Activated CD8-positive, alpha-beta T cell treated with anti-CD3 and anti-CD28 coated beads for 36 hours (primary cell): ENCODE measurements around the gene DUOX2. TPM values are rescaled to one million over a fixed set of nuclear protein-coding genes. Genes with fewer than 3 reads are reported as not detected.
"Not testable (repeated sequence)": the region's sequence is repeated elsewhere in the genome, so short reads cannot be mapped to it uniquely, and the experiment has no call there.

Experiments used
- ATAC-seq: fragments of 200-7000 bp; cut with Tn5 transposase; one replicate; pipeline ENCODE4 v1.10.0; 2021; ENCODE audit warnings: mild to moderate bottlenecking, moderate library complexity
- CTCF ChIA-PET: fragments of 350-600 bp; sonication (Branson Sonifier 250); formaldehyde crosslinking; loops from one replicate; lab custom pipeline; 2021; ENCODE audit warnings: antibody characterized with exemption; lab: Charles Lee
- POLR2A ChIA-PET: fragments of 350-600 bp; sonication (Branson Sonifier 250); formaldehyde crosslinking; loops from one replicate; lab custom pipeline; 2021; ENCODE audit warnings: antibody characterized with exemption; lab: Charles Lee
- DNase-seq: peaks from one replicate; pipeline ENCODE4 v3.0.0-alpha.2; 2020
- H3K27ac Mint-ChIP-seq: one replicate; pipeline ENCODE4 v1.8.0; 2021; ENCODE audit warnings: mild to moderate bottlenecking, mixed read lengths
- H3K27me3 Mint-ChIP-seq: one replicate; pipeline ENCODE4 v1.8.0; 2021; ENCODE audit warnings: mixed read lengths
- H3K36me3 Mint-ChIP-seq: one replicate; pipeline ENCODE4 v1.8.0; 2021; ENCODE audit warnings: low read depth, mixed read lengths
- H3K4me1 Mint-ChIP-seq: one replicate; pipeline ENCODE4 v1.8.0; 2021; ENCODE audit warnings: low read depth, mixed read lengths
- H3K4me3 Mint-ChIP-seq: one replicate; pipeline ENCODE4 v1.8.0; 2021; ENCODE audit warnings: mild to moderate bottlenecking, moderate library complexity, mixed read lengths
- H3K9me3 Mint-ChIP-seq: one replicate; pipeline ENCODE4 v1.8.0; 2021; ENCODE audit warnings: mixed read lengths
- CTCF ChIP-seq: fragments of 200-600 bp; IDR thresholded peaks from one replicate; pipeline ENCODE4 v1.8.0; 2022; ENCODE audit warnings: antibody characterized with exemption, mild to moderate bottlenecking
- intact Hi-C: fragments of 100-400 bp; cut with micrococcal nuclease; formaldehyde crosslinking; loops from one replicate; pipeline ENCODE4 v1.10.0; 2022
- total RNA-seq, 2 experiments: library from RNA; stranded (reverse); gene quantifications; one replicate each; pipeline ENCODE4 v1.2.3, GENCODE V29; 2021

DUOX2 gene
- total RNA-seq, 2 experiments from 2014 or later: 0.05 to 0.18 TPM

DNA sequence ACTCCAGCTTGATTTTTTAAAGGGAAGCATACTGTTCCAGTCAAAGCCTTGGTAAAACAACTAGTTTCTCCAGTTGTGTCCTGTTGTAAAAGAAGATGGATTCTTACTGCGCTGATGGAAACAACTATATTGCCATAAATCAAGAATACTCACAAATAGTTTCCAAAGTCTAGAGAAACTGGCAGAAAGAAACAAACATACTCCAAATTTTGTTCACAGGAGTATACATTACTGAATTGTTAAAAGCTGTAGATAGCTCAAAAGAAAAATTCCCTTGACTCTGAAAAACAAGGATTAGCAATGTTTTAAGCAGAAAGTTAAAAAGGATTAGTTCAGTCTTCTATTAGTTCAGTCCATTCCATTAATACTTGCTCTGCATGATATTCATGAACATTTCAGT is 63.4 kb downstream of the DUOX2 start:
- H3K27ac Mint-ChIP-seq: no peak overlapping the region
- ChIA-PET CTCF (no interaction called here), POLR2A (no interaction called here)
- peaks cover 8% of the 10 kb centered on the region for H3K9me3 Mint-ChIP-seq
- H3K4me3 Mint-ChIP-seq: no peak overlapping the region
- DNase-seq (no peak), ATAC-seq (no peak)
- peaks cover 58% of the 10 kb centered on the region for H3K36me3 Mint-ChIP-seq
- H3K27me3 Mint-ChIP-seq: no peaks in the 10 kb centered on the region
- no peaks in the 10 kb centered on the region for H3K4me1 Mint-ChIP-seq
- no peak for TF ChIP-seq CTCF
- intact Hi-C loops: no loop called here

- ATAC-seq (no peak), DNase-seq (no peak)
- intact Hi-C loops: no loop called here
- Mint-ChIP-seq H3K27ac (no peak overlapping the region), H3K9me3 (peaks cover 8% of the 10 kb centered on the region), H3K4me1 (no peaks in the 10 kb centered on the region), H3K36me3 (peaks cover 60% of the 10 kb centered on the region), H3K4me3 (no peak overlapping the region), H3K27me3 (no peaks in the 10 kb centered on the region)
- TF ChIP-seq CTCF: no peak
- POLR2A ChIA-PET: interaction anchor here (0.6 to 0.7 kb wide), 2 partner anchors 25 to 624 kb away, joined by 3 read pairs; no protein-coding TSS in a partner anchor
- CTCF ChIA-PET: interaction anchor here (0.9 to 1.1 kb wide), 3 partner anchors 10 to 69 kb away, joined by 3 to 5 read pairs (median 4); no protein-coding TSS in a partner anchor
Measured at GRCh38 chr15:45048794-45049631, 65.0 kb downstream of the DUOX2 start.

DNA sequence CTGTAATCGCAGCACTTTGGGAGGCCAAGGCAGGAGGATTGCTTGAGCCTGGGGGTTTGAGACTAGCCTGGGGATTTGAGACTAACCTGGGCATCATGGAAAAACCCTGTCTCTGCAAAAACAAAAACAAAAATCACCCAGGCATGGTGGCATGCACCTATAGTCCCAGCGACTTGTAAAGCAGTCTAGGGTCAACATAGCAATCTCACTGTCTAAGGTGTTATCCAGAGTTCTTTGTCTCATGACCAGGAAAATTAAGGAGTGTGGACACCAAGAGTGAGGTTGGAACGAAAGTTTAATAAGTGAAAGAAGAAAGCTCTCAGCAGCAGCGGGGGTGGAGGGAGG is 65.6 kb downstream of the DUOX2 start:
- H3K27me3 Mint-ChIP-seq, ATAC-seq, H3K4me3 Mint-ChIP-seq, H3K27ac Mint-ChIP-seq, H3K9me3 Mint-ChIP-seq, H3K4me1 Mint-ChIP-seq, intact Hi-C loops, DNase-seq: not testable (repeated sequence)
- H3K36me3 Mint-ChIP-seq: peaks cover 60% of the 10 kb centered on the region
- ChIA-PET POLR2A (interaction anchor here (0.7 kb wide), 1 partner anchor 25 kb away, joined by 3 read pairs; no protein-coding TSS in a partner anchor), CTCF (interaction anchor here (1.0 to 1.1 kb wide), 2 partner anchors 11 to 70 kb away, joined by 4 to 5 read pairs; no protein-coding TSS in a partner anchor)

- peaks cover 31% of the 10 kb centered on the region for H3K36me3 Mint-ChIP-seq
- H3K27me3 Mint-ChIP-seq, H3K4me3 Mint-ChIP-seq, intact Hi-C loops, DNase-seq, POLR2A ChIA-PET, ATAC-seq, CTCF ChIA-PET, H3K27ac Mint-ChIP-seq, H3K9me3 Mint-ChIP-seq, H3K4me1 Mint-ChIP-seq: not testable (repeated sequence)
Measured at GRCh38 chr15:45044270-45044669, 69.7 kb downstream of the DUOX2 start.

- not testable (repeated sequence) for H3K4me1 Mint-ChIP-seq, H3K9me3 Mint-ChIP-seq
Measured at GRCh38 chr15:45042859-45043258, 71.1 kb downstream of the DUOX2 start.

More at GRCh38 chr15:45042859-45043258, 71.1 kb downstream of the DUOX2 start:
- ATAC-seq, H3K27me3 Mint-ChIP-seq, H3K4me3 Mint-ChIP-seq, CTCF ChIA-PET, POLR2A ChIA-PET, H3K27ac Mint-ChIP-seq, DNase-seq, intact Hi-C loops: not testable (repeated sequence)
- peaks cover 18% of the 10 kb centered on the region for H3K36me3 Mint-ChIP-seq

Other genes with a start within 250 kb of the DUOX2 start
- gene TERB2, start 157.5 kb downstream of the DUOX2 start, total RNA-seq: not detected
- 10 to 100 TPM; 27.9 to 28.7 TPM for gene SORD, start 91.0 kb downstream of the DUOX2 start, total RNA-seq
- not detected for gene DUOXA2, start 154 bp upstream of the DUOX2 start, total RNA-seq
- gene DUOXA1, start 15.7 kb upstream of the DUOX2 start, total RNA-seq: not detected
- gene DUOX1, start 15.8 kb upstream of the DUOX2 start, total RNA-seq: not detected
- 10 to 100 TPM; 19.8 to 23.5 TPM for gene SHF, start 73.8 kb upstream of the DUOX2 start, total RNA-seq
- not detected for gene SLC28A2, start 138.1 kb upstream of the DUOX2 start, total RNA-seq